ENCODE measurements around the gene MASP1.
"Not testable (repeated sequence)": the region's sequence is repeated elsewhere in the genome, so short reads cannot be mapped to it uniquely, and the experiment has no call there.

MASP1 gene

DNA sequence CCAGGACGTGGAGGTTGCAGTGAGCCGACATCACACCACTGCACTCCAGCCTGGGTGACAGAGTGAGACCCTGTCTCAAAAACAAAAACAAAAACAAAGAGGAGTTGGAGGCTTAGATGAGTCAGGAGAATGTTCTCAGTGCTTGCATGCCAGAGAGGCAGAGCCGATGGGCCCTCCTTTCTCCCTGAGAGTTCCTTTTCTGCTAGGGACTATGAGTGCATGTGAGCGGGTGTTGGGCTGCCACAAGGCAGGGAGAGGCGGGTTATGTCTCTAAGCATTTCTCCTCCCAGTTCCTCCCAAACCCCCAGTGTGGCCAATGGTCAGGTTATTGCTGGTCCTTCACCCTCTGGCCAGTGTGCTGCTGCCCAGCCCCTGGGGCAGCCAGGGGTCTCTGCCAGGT lies 49.1 kb downstream of the MASP1 start:
- DNase-seq (ENCODE audit: low spot score), result no peak
- in situ Hi-C loops (cut with MboI; ENCODE audit: low pct_unique_long_range_greater_than_20kb, low sequenced_read_pairs, unreplicated experiment), result no loop called here

DNA sequence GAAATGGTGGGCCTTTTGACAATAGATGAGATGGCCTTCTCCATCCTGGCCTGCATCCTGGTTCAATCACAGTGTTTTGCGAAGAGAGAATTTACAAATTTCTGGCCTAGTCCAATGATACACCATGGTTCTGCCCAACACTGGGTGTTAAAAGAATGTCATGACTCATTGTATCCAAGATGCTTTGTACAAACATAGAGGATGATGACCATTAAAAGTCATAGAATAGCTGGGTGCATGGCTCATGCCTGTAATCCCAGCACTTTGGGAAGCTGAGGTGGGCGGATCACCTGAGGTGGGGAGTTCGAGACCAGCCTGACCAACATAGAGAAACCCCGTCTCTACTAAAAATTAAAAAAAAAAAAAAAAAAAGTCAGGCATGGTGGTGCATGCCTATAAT lies 52.7 kb downstream of the MASP1 start:
- DNase-seq (ENCODE audit: low spot score); in situ Hi-C loops (cut with MboI; ENCODE audit: low pct_unique_long_range_greater_than_20kb, low sequenced_read_pairs, unreplicated experiment): not testable (repeated sequence)

More for the DNA sequence above, 49.1 kb downstream of the MASP1 start:
- TF ChIP-seq, protein P1, sequence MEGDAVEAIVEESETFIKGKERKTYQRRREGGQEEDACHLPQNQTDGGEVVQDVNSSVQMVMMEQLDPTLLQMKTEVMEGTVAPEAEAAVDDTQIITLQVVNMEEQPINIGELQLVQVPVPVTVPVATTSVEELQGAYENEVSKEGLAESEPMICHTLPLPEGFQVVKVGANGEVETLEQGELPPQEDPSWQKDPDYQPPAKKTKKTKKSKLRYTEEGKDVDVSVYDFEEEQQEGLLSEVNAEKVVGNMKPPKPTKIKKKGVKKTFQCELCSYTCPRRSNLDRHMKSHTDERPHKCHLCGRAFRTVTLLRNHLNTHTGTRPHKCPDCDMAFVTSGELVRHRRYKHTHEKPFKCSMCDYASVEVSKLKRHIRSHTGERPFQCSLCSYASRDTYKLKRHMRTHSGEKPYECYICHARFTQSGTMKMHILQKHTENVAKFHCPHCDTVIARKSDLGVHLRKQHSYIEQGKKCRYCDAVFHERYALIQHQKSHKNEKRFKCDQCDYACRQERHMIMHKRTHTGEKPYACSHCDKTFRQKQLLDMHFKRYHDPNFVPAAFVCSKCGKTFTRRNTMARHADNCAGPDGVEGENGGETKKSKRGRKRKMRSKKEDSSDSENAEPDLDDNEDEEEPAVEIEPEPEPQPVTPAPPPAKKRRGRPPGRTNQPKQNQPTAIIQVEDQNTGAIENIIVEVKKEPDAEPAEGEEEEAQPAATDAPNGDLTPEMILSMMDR (IDR thresholded peaks at IDR 0.05; ENCODE audit: extremely low read depth, insufficient read depth, missing control alignments), result no peak

DNA sequence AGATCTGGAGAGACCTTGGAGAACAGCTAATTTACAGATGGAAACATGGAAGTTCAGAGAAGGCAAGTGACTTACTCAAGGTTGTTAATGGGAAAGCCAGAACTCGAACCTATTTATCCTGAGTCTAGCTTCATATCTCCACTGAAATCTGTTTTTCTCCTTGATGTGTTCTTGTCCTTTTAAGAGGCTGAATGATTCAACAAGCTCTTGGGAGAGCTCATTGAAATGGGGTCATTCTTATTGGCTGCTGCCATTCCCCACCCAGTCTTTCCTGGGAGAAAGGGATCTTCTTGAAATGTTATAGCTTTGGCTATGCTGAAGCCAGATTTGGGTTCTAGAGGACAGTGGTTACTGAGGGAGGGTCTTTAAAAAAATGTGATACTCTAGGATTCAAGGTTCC lies 53.3 kb downstream of the MASP1 start:
- in situ Hi-C loops (cut with MboI; ENCODE audit: low pct_unique_long_range_greater_than_20kb, low sequenced_read_pairs, unreplicated experiment), result no loop called here
- TF ChIP-seq, protein P1 (IDR thresholded peaks at IDR 0.05; ENCODE audit: extremely low read depth, insufficient read depth, missing control alignments), result no peak
- no peak for DNase-seq (ENCODE audit: low spot score)

DNA sequence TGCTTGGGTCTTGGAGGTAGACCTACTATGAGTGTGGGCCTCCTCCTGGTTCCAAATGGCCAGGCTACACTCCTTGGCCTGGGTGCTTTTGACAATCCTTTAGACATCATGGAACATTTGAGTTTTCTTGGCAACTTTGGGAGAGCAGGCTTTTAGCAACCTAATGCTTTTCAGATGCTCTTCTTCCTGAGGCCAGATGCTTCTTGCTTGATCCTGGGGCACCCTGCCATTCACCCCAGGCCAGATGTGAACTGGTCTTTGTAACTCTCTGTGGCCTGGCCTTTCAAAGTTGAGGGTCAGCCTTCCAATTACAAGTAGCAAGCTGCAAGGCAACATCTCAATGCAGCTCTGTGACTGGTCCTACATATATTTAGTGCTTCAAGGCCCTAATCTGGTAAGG lies 53.8 kb downstream of the MASP1 start:
- in situ Hi-C loops (cut with MboI; ENCODE audit: low pct_unique_long_range_greater_than_20kb, low sequenced_read_pairs, unreplicated experiment), result no loop called here
- TF ChIP-seq, protein P1 (IDR thresholded peaks at IDR 0.05; ENCODE audit: extremely low read depth, insufficient read depth, missing control alignments), result no peak
- DNase-seq (ENCODE audit: low spot score), result no peak

DNA sequence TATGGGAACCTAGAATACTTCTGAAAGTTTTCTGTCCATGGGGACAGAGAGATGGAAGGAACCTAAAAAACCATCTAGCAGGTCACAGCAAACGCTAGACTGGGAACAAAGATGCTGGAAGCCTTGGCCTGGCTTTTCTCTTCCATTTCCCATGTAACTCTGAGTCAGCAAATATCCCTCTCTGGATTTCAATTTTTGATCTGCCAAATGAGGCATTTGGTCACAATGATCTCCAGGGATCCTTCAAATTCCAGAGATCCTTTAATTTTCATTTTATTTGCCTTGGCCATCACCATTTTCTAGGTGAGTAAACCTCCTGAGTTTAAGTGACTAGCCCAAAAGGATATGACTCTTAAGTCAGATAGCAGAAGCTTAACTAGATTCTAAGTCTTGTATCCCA lies 54.6 kb downstream of the MASP1 start:
- no peak for DNase-seq (ENCODE audit: low spot score)
- in situ Hi-C loops (cut with MboI; ENCODE audit: low pct_unique_long_range_greater_than_20kb, low sequenced_read_pairs, unreplicated experiment), result no loop called here

DNA sequence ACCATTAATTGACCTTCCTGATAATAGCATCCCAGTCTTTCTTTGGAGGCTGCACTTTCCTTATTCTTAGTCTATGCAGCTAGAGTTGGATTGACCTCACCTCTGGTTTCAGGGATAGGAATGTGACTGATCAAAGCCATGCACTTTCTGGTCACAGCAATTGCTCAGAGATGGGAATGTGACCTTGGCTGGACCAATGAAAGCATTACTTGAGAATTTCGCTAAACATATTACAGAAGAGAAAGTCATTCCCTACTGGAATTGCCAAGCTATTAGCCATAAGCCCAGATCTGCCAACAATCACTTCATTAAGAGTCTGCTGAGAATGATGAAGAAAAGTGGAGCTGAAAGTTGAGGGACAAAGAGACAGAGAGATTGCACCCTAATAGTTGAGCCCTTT lies 61.5 kb downstream of the MASP1 start:
- in situ Hi-C loops (cut with MboI; ENCODE audit: low pct_unique_long_range_greater_than_20kb, low sequenced_read_pairs, unreplicated experiment), result no loop called here
- no peak for DNase-seq (ENCODE audit: low spot score)
- TF ChIP-seq, protein P1 (IDR thresholded peaks at IDR 0.05; ENCODE audit: extremely low read depth, insufficient read depth, missing control alignments), result no peak

More for the DNA sequence above, 54.6 kb downstream of the MASP1 start:
- TF ChIP-seq, protein P1 (IDR thresholded peaks at IDR 0.05; ENCODE audit: extremely low read depth, insufficient read depth, missing control alignments), result no peak

DNA sequence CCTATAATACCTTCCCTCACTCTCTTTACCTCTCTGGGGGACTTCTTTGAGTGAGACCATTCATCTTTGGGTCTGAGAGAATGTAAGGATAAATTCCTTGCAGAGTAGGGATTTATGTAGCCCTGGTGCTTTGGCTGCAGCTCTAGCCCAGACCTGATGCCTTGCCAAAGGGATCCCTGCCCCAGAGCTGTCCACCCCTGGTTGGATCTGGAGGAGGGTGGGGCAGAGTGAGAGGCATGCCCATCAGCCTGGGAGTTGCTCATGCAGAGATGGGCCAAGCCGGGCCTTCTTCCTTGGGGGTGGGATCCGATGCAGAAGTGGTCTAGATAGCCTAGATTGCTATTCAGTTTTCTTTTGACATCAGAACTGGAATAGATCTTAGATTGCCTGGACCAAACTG lies 62.8 kb downstream of the MASP1 start:
- no peak for DNase-seq (ENCODE audit: low spot score)
- in situ Hi-C loops (cut with MboI; ENCODE audit: low pct_unique_long_range_greater_than_20kb, low sequenced_read_pairs, unreplicated experiment), result no loop called here
- TF ChIP-seq, protein P1 (IDR thresholded peaks at IDR 0.05; ENCODE audit: extremely low read depth, insufficient read depth, missing control alignments), result no peak
